DMS114 treated with DMSO at 0.1 percent for 48 hours (cell line): ENCODE data around the gene GFY.

ENCODE experiments used
- DNase-seq: peaks from one replicate; lab custom pipeline; 2025; ENCODE audit not compliant: unreplicated experiment; lab: John Stamatoyannopoulos, UW

GFY gene

DNA sequence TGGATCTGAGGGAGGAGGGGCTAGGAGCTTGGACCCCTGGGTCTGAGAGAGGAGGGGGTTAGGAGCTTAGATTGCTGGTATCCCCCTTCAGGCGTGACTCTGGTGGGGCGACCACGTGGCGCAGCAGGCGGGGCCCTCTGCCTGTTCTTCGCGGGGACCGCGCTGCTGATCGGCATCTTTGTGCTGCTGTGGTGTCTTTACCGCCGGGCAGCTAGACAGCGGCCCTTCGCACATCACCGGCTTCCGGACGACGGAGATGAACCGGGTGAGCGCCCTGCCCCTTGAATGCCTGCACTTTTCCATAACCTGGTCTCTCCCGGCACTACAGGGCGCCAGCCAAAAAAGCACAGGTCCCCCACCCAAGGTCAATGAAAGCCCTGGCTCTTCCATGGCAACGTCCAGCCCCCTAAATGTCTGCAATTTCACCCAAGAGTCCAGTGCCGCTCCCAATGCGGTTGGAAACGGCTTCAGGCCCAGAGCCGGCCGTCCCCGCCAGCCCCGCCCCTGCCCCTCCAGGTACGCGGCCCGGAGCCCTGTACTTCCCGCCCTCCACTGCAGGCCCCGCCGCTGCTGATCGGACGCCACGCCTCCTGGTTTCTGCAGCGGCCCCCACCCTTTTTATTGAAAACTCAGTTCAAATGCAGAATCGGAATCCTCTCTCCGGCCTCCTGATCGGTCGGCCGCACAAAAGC is 2.8 kb downstream of the GFY start:
- no peak for DNase-seq

DNA sequence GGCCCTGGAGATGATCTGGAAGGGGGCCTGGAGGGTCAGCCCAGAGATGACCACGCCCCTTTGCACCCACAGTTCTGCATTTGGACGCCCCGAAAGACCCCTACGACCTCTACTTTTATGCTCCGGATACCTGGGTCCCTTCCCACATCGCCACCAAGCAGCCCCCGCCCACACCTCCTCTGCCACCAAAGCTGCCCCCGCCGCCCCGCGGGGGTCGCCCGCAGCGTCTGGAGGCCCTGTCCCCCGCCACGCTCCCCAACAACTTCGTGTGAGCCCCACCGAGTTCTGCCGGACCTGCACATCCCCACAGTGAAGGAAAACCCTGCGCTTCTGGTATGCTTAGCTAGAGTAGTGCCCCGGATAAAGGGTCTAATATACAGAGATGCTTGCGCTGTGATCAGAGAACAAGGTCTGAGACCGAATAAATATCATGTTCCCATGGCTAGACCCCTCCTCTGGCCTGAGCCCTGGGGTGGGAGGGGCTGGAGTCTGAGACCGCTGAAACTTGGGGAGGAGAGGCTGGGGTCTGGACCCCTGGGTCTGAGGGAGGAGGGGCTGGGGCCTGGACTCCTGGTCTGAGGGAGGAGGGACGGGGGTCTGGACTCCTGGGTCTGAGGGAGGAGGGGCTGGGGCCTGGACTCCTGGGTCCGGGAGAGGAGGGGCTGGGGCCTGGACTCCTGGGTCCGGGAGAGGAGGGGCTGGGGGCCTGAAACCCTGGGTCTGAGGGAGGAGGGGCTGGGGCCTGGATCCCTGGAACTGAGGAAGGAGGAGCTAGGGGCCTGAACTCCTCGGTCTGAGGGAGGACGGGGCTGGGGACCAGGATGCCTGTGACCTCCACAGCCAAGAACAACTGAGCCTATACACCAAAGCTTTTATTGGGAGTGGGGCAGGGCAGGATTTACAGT is 3.6 kb downstream of the GFY start:
- DNase-seq: no peak

DNA sequence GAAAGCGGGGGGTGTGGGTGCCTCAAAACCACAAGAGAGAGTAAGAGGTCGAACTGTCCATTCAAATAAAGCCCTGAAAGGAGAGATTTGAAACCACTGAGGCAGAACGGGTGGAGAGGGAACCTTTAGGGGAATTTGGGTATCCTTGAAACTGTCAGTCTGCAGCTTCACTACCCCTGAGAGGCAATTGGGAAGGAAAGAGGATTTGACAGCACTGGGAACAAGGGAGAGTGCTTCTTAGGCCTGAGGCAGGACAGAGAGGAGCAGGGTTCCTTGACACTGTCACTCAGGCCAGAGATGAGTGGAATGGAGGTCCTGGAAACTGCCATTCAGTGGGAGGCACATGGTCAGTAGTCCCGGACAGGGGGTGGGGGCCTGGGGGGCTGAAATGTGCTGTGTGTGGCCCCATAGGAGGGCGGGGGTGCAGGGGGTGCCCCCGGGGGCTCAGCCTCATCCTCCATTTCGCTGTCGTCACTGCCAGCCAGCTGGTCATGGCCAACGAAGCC is 5.0 kb downstream of the GFY start:
- DNase-seq: no peak

DNA sequence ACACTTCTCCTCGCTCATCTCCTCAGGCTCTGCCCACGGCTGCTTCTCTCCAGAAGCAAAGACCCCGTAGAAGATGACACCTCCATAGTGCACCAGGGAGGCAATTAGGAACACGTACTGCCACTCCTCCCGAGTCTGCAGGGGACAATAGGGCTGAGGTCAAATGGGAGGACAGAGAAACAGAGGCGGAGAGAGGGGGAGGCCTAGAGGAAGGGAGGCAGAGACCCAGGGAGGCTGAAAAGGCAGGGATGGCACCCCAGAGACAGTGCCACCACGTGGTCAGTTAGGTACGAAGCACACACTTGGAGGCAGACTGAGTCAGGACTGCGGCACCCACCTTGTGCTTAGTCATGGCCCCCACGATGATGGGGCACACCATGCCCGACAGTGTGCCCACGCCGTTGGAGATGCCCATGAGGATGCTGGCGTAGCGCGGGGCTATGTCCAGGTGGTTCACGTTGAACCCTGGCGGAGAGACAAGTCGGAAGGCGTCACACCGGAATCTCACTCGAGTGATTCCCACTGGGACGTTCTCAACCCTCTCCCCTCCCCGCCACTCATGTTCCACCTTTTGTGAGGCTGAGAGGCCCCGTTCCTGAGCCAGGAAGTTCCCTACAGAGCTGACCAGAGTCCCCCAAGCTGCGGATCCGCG is 5.6 kb downstream of the GFY start:
- DNase-seq: no peak

DNA sequence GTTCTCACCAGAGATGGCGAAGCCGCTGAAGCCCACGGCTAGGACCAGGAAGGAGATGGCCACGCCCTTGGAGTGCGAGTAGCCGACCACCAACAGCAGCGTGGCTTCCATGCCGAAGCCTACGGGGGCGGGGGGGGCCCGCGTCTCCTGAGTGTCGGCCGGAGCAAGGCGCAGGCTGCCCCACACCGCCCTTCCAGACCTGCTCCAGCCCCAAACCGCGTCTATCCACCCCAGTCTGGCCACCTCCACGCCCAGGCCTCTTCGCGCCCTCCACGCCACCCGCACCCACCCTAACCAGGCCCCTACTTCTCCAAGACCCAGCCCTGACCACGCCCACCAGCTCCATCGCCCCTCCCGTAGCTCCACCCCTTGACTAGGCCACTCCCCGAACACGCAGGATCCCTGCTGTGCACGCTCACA is 6.2 kb downstream of the GFY start:
- no peak for DNase-seq

DNA sequence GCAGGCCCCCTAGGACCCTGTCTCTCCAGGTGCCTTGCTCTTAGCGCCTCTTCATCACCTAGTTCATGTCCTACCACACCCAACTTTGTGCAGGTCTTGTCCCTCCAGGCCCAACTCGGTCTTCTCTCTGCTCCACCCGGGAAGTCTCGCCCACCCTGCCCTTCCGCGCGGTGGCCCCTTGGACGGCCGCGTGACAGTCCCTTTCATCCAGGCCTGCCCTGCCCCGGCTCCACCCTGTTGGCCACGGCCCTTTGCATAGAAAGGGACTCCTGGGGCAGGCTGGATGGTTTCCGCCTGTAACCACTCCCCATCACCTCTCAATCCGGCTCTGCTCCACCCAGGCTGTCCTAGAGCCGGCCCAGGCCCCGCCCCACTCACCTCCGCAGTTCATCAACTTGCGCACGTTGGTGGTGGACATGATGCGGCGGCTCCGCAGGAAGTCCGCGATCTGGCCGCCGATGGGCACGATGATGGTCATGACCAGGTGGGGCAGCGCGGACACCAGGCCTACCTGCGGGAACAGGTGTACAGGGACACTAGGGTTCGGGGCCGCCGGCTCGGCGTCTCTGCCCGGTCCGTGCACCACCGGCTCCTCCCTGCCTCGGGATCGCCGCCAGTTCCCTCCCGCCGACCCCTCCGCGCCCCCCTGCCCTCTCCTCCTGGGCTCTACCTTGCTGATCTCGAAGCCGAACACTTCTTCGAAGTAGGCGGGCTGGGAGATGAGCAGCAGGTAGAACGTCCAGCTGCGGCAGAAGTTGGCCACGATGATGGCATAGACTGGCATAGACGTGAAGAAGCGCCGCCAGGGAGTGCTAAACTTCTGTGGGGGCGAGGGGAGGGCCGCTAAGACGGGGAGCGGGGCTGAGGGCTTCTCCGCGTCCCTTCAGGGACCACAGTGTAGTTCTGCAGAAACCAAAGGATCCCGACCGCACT is 7.2 kb downstream of the GFY start:
- no peak for DNase-seq

DNA sequence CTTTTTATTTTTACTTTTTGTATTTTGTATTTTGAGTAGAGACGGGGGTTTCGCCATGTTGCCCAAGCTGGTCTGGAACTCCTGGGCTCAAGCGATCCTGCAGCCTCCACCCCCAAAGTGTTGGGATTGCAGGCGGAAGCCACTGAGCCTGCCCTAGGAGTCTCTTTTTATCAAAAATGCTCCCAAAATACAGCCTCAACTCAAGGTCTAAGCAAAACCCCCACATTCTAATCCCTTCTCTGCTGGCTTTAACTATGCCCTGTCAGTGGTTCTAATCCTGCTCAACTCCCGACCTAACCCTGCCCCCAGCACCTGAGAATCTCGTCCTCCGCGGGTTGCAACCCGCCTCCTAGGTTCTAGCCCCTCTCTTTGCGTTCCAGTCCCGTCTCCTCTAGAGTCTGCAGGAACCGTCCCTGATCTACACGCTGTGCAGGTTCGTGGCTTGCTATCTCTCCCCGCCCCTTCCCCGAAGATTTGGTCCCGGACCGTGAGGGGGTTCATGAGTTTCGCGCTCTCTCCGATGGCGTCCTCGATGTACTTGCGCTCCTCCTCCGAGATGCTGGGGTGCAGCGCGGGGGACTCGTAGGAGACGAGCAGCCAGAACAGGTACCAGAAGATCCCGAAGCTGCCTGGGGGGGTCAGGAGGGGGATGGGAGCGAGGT is 8.2 kb downstream of the GFY start:
- no peak for DNase-seq

DNA sequence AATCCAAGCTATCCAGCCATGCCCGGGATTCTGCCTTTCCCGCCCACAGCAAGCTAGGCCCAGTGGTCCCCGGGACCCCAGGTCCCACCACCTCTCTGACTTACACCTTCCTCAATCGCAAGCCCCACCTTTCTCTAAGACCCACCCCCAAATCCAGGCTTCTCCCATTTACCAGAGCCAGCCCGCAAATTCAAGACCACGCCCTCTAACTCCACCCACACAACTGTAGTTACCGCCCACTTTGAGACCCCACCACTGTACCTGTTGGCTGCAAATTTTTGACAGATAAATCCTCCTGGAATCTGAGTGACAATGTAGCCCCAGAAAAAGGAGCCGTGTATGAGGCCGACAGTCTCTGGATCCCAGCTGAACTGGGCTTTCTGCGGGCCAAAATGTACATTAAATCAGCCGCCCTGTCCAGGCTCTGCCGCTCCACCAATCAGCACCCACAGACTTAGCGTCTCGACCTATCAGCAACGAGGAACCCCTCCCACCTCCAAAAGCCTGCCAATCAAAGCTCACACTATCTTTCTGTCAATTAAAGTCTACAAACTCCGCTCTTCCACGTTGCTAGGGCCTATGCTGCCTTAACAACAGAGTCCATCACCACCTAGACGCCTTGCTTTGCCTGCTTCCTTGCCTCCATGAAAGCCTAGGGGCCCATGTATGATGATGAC is 9.9 kb downstream of the GFY start:
- DNase-seq: no peak

DNA sequence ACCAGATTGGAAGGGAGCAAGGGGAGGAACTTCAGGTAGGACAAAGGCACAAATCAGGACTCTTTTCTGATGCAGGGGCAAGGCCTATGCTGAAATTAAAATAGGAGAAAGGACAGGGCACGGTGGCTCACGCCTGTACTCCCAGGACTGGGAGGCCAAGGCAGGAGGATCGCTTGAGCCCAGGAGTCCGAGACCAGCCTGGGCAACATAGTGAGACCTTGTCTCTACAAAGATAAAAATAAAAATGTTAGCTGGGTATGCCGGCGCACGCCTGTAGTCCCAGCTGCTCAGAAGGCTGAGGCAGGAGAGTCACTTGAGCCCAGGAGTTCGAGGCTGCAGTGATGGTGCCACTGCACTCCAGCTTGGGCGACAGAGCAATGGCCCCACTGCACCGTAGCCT is 10.5 kb downstream of the GFY start:
- DNase-seq: no peak

DNA sequence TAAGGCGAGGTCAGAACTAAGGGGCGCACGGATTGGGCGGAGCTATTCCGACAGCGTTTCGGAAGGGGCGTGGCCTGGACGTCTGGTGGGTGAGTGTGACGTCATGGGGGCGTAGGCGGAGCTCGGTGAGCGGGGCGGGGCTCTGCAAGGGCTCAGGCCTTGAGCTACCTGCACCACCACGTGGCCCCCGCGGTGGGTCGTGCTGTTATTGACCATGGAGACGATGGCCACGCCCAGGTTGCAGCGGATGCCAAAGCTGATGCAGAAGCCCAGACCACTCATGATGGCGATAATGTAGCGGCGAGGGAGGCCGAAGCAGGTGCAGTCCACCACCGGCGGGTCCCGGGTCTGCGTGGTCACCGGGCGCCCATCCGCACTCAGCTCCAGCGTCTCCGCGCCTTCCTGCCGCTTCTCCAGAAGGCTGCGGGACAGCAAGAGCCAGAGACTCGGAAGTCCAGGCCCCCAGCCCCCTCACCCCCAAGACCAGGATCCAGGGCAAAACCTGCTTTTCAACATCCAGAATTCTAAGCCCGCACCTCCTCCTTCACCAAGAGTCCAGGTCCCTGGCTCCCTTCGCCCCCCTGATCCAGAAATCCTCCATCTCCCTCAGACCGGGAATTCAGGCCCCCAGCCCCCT is 11.3 kb downstream of the GFY start:
- DNase-seq: no peak

DNA sequence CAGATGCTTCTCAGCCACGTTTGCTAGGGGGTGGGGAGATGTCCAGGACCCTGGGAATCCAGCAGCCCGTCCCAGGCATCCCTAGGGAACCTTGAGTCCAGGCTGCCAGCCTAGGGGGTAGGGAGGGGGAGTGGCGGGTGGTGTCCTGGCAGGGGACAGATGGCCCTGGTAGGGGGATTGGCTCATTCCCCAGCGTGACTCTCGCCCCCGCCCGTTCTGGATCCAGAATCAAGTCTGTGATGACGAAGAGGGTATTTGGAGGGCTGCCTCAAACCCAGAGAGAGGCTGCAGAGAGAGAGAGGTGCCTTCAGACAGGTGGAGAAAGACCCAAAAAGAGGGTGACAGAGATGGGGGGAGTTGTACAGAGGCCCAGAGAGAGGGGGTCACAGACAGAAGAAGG is 12.0 kb downstream of the GFY start:
- DNase-seq: no peak

DNA sequence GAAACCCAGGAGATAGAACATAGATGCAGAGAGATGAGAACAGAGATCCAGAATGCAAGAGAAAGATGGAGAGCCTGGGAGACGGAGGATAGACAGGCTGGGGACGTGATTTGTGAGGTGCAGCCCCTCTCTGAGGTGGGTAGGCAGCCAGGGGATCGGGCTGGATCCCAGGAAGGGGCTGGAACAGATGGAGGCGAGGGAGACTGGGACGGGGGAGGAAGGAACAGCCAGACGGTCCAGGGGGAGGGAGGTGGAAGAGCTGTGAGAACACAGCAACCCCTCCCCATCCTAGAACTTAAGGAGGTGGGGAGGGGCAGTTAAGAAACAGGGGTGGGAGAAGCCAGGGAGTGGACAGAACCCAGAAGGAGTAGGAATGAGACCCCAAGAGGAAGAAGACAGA is 13.1 kb downstream of the GFY start:
- no peak for DNase-seq

DNA sequence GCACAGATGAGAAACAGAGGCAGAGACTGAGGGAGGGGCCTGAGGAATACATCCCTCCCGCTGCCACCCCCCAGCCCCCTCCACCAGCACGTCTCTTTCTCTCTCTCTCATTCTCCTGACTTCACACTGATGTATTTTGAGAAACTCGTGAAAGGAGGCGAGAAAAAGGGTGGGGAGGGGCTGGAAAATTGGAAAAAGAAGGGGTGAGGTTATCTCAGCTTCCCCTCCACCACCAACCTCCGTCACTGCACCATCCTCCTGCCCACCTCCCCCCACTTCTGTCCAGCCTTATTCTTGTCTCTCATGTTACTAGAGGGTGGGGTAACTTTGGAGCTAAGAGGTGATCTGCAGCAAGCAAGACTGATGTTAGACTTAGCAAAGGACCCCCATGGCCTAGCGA is 14.6 kb downstream of the GFY start:
- no peak for DNase-seq

DNA sequence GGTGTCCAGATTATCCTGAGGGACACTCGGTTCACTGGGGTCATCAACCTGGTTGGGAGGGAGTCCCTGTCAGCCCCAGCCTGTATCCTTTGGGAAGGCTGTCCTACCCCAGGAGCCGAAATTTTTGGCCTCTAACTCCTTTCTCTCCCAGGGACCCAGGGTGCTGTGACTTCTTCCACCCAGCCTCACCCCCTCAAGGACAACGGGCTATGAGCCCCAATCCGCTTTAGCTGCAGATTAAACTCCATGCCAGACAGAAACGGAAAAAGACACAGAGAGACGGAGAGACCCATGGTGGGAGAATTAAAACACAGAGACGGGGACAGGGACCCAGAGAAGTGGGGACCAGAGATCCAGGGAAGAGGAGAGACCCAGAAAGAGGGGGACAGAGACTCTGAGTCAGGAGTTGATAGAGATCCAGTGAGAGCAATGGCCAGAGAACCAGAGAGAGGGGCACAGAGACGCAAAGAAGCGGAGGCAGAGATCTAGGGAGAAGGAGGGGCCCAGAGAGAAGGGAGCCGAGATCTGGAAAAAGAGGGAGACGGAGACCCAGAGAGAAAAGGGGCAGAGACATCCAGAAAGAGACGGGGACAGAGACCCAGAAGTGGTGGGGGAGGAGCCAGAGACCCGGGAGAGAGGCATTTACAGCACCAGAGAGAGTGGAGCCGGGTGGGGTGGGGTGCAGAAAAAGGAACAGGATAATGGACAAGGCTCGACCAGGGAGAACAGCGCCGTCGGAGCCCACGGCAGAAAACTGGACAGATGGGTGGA is 15.4 kb downstream of the GFY start:
- DNase-seq: no peak

DNA sequence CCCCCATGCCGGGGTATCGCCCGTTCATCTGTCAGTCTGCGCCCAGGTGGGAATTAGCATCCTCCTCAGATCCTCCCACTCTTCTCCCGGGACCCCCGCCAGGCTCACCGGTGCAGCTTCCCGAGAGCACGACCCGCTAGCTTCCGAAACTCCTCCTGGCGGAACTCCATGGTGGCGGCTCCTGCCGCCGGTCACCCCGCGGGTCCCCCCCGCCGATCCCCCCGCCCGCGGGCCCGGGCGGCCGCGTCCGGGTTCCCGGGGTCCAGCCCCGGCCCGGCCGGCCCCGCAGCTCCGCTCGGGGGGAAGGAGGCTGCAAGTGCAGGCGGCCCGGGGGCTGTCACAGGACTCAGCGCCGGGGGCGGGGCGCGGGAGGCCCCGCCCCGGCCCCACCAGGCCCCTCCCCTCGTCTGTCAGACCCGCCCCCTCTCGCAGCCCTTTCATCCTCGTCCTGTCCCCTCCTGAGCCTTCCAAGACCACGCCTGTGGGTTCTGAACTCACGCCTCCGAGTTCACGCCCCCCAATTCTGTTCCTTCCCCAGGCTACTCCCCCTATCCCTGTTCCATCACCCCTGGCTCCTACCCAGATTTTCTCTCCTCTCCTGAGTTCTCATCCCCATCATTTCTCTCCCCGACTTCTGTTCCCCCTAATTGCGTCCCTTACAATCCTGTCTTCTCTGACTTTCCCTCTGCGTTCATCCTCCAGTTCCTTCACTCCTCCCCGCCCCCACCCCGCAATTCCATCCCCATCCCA is 16.2 kb downstream of the GFY start, which contains the start of gene SLC17A7:
TSS of gene SLC17A7 (minus strand) at position 318 of the 750 bp plus-strand sequence. CDS start at position 170, 148 bp downstream.
- DNase-seq: no peak

DNA sequence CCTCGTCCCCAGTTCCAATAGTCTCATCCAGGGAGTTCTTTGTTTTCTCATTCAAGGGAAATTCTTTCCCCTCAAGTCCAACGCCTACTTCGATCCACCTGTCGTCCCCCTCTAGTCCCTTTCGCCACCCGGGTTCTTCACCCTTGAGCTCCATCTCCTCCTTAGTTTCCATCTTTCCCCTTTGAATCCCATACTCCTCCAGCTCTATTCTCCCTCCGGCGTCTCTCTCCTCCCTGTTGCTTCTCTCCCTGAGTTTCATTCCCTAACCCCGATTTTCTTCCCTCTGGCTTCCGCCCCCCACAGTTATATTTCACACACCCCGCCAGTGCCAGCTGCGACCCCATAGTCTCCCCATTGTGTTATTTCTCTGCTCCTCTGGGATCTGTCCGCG is 16.8 kb downstream of the GFY start:
- no peak for DNase-seq

DNA sequence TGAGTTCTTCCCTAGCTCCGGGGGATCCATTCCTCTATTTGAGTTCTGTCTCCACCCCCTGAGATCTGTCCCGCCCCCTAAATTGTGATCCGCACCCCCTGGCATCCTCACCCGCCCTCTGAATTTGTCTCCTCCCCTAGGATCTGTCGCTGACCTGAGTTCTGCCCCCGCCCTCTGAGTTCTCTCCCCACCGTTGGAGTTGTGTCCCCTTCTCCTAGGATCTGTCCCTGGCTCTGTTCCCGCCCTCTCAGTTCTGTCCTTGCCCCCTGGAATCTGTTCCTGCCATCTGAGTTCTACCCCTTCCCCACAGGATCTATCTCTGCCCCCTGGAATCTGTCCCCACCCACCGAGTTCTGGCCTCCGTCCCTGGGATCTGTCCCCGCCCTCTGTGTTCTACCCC is 17.2 kb downstream of the GFY start:
- DNase-seq: no peak
